ENCODE measurements around the gene ORM1. TPM values are rescaled to one million over a fixed set of nuclear protein-coding genes. Genes with fewer than 3 reads are reported as not detected.
A peak's percentile ranks its signal among the peaks of the same experiment; 100 is the strongest.
"Not testable (repeated sequence)": the region's sequence is repeated elsewhere in the genome, so short reads cannot be mapped to it uniquely, and the experiment has no call there.

Gene ORM1
- total RNA-seq, 1 experiment from 2014 or later: not detected

DNA sequence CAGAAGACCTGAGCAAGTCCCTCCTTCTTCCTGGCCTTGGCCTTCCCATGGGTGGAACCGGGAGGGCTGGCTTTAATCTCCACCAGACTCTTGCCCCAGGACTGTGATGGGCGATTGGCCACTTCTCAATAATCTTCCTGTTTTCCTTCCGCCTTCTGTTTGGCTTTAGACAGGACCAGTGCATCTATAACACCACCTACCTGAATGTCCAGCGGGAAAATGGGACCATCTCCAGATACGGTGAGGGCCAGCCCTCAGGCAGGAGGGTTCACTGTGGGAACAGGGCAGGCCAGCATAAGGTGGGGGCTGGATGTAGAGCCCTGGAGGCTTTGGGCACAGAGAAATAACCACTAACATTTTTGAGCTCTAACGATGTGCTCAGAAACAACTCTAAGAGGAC lies 951 bp downstream of the ORM1 start:
- not testable (repeated sequence) for DNase-seq (ENCODE audit: low read depth)

- DNase-seq (ENCODE audit: low read depth): no peak
Observed at GRCh38 chr9:114324492-114324891, 1.6 kb downstream of the ORM1 start.

- not testable (repeated sequence) for DNase-seq (ENCODE audit: low read depth)
Observed at GRCh38 chr9:114324965-114325364, 2.1 kb downstream of the ORM1 start.

- not testable (repeated sequence) for DNase-seq (ENCODE audit: low read depth)
Observed at GRCh38 chr9:114325684-114326254, 2.9 kb downstream of the ORM1 start.

DNA sequence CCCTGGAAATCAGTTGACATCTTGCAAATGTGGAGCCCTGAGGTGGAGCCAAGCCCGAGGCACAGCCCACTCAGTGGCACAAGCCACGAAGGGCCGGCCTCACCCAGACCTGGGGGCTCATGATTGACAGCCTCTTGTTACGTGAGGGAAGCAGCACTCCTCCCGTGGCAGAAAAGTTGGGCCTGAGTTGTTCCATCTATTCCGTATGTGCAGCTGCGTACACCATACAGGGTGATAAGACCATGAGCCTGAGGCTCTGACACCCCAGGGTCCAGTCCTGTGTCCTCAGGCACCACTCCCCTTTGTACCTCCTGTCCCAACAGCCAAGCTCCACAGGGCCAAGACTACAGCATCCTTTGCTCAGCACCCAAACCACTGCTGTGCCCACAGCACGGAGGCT lies 4.9 kb downstream of the ORM1 start:
- no peak for DNase-seq (ENCODE audit: low read depth)

- not testable (repeated sequence) for DNase-seq (ENCODE audit: low read depth)
Observed at GRCh38 chr9:114328357-114328820, 5.5 kb downstream of the ORM1 start.

DNA sequence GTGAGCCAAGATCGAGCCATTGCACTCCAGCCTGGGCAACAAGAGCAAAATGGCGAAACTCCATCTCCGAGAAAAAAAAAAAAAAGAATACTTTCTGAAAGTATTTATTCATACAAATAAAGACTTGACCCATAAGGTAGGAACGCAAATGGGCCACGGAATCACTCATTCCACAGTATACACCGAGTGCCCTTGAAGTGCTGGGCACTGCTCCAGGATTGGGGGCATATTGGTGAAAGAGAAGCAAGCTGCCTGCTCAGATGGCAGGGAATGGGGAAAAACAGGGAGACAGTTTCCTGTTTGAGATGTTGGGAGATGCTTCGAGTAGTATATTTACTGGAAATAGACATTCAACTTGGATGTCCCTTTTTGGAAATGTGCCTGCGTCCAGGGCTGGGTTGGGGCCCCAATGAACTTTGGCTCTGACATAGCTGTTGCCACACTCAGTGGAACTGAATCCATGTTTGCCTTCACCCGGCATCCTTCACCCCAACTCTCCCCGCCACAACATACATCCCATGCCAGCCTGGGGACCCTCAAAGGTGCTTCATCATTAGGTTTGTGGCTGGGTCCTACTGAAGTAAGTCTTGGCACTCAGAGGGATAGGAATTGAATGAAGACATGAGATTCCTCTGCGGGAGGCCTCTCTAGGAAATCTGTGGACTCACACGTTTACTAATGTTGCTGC lies 6.2 kb downstream of the ORM1 start:
- DNase-seq (ENCODE audit: low read depth): not testable (repeated sequence)

DNA sequence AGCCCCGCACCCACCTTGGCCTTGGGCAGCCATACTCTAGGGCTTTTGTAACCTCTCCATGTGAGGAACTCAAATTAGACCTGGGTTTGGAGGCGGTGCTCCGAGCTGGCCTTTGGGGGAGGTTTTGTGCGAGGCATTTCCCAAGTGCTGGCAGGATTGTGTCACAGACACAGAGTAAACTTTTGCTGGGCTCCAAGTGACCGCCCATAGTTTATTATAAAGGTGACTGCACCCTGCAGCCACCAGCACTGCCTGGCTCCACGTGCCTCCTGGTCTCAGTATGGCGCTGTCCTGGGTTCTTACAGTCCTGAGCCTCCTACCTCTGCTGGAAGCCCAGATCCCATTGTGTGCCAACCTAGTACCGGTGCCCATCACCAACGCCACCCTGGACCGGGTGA lies 6.7 kb downstream of the ORM1 start, which contains the start of gene ORM2:
ORM2 (plus strand) TSS at position 245 of the 398 bp plus-strand sequence; CDS start at position 281, 36 bp downstream.
- not testable (repeated sequence) for DNase-seq (ENCODE audit: low read depth)

DNA sequence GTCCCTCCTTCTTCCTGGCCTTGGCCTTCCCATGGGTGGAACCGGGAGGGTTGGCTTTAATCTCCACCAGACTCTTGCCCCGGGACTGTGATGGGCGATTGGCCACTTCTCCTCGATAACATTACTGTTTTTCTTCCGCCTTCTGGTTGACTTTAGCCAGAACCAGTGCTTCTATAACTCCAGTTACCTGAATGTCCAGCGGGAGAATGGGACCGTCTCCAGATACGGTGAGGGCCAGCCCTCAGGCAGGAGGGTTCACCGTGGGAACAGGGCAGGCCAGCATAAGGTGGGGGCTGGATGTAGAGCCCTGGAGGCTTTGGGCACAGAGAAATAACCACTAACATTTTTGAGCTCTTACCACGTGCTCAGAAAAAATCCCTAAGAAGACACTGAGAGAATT lies 7.7 kb downstream of the ORM1 start:
- no peak for DNase-seq (ENCODE audit: low read depth)

GRCh38 chr9:114331229-114332195 lies 8.6 kb downstream of the ORM1 start:
- DNase-seq (ENCODE audit: low read depth): not testable (repeated sequence)

DNA sequence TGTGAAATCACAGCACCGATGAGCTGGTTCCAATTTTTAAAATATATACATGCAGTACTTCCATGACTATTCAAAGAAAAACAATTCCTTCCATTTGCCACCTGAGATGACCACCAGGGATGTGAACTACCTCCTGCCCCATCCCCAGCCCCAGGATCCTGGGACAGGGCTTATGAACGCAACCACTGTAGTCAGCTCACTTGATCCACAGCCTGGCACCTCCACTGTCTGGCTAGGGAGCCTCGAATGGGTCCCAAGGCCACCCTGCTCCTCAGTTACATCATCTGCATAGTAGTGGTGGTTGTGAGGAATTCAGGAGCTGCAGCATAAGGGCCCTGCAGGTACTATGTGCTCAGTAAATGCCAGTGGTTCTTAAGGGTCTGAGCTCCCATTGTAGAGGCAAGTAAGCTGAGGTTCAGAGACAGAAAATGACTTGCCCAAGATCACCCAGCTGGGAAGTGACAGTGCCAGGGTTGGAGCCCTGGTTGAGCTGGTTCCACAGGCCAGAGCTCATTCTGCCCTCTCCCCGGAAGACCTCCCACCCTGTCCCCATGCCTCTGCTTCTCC lies 9.7 kb downstream of the ORM1 start:
- not testable (repeated sequence) for DNase-seq (ENCODE audit: low read depth)

DNA sequence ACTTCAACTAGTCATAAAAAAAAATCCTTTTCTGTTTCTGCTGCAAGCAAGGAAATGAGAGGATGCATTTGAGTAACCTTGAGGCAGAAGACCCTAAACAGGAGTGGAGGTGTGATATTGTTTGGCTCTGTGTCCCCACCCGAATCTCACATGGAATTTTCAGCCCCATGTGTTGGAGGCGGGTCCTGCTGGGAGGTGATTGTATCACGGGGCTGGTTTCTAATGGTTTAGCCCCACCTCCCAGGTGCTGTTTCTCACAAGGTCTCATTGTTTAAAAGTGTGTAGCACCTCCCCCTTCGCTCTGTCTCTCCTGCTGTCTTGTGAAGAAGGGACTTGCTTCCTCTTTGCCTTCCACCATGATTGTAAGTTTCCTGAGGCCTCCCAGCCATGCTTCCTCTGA lies 10.8 kb downstream of the ORM1 start:
- not testable (repeated sequence) for DNase-seq (ENCODE audit: low read depth)

GRCh38 chr9:114334490-114334889 lies 11.6 kb downstream of the ORM1 start:
- no peak for DNase-seq (ENCODE audit: low read depth)

DNA sequence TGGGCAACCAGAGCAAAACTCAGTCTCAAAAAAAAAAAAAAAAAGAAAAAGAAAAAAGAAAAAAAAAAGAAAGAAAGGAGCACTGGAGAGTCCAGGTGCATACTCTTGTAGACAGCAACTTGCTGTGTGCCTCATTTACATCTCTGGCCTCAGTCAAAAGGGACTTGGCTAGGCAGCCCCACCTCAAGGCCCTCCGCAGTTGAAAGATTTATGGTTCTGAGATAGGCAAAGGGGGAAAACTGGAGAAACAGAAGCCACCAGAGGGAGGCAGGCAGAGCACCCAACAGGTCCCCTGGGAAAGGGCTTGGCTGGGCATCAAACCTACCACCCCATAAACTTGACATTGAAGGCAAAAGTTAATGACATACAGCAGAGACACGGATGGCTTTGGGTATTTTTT lies 12.8 kb downstream of the ORM1 start:
- no peak for DNase-seq (ENCODE audit: low read depth)

GRCh38 chr9:114336157-114336556 lies 13.3 kb downstream of the ORM1 start:
- DNase-seq (ENCODE audit: low read depth): no peak

DNA sequence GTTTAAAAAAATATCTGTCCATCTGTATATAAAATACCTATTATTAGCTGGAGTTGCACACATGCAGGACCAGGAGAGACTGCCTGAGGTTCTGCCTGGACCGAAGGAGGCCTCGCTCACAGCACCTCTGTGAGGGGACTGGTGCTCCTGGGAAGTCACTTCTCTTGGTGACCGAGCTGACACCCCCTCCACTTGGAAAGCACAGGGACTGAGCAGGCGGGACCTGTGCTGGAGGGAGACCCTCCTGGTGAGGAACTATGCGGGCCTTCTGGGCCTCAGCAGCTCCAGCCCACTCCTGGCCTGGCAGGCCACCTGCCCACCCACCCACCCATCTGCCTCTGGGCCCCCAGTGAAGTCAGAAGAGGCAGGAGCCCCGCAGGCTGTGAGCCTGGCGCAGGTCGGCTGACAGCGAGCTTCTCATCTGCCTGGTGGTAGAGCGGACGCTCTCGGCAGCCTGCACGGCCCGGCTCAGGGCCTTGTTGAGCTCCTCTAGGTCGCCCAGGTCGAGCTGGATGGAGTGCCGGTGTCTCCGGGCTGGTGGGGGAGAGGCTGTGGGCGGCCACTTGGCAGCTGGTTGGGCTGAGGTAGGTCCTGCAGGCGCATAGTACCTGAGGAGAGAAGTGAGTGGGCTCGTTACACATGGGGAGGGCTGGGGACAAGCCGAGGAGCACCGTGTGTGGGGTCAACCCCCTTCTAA lies 13.9 kb downstream of the ORM1 start:
- no peak for DNase-seq (ENCODE audit: low read depth)

DNA sequence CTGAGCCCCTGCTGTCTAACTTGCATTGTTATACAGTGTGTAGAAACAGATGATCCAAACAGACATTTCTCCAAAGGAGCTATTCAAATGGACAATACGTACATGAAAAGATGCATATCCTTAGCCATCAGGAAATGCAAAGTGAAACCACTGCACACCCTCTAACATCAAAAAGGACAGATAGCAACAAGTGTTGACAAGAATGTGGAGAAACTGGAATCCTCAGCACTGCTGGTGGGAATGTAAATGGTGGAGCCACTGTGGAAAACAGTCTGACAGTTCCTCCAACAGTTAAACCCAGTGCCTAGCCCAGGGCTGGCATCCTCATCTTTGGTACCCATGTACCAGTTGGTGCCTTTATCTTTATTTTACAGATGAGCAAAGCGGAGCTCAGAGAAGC lies 15.3 kb downstream of the ORM1 start:
- no peak for DNase-seq (ENCODE audit: low read depth)

- DNase-seq (ENCODE audit: low read depth): peak; percentile 48
Observed at GRCh38 chr9:114339130-114339908, 16.4 kb downstream of the ORM1 start.

- DNase-seq (ENCODE audit: low read depth): no peak
Observed at GRCh38 chr9:114341152-114341830, 18.4 kb downstream of the ORM1 start.

GRCh38 chr9:114341991-114342390 lies 19.1 kb downstream of the ORM1 start:
- DNase-seq (ENCODE audit: low read depth): no peak
